GM12865 (cell line): ENCODE results near the gene ASPM.

Experiments used
- DNase-seq: peaks from one replicate; pipeline ENCODE4 v3.0.0; 2010; ENCODE audit warnings: low read depth
- H3K4me3 ChIP-seq: 2 replicates; pipeline ENCODE4 v1.5.1; 2011; ENCODE audit warnings: mild to moderate bottlenecking, low read depth, low read length, control low read depth
- TF ChIP-seq, protein P1 (sequence below): IDR thresholded peaks from 2 replicates; pipeline ENCODE4 v1.5.1; 2011; ENCODE audit warnings: low read length, control low read depth, low read depth, inconsistent platforms; ENCODE audit not compliant: insufficient read depth; ENCODE audit errors: missing control alignments

Gene ASPM

DNA sequence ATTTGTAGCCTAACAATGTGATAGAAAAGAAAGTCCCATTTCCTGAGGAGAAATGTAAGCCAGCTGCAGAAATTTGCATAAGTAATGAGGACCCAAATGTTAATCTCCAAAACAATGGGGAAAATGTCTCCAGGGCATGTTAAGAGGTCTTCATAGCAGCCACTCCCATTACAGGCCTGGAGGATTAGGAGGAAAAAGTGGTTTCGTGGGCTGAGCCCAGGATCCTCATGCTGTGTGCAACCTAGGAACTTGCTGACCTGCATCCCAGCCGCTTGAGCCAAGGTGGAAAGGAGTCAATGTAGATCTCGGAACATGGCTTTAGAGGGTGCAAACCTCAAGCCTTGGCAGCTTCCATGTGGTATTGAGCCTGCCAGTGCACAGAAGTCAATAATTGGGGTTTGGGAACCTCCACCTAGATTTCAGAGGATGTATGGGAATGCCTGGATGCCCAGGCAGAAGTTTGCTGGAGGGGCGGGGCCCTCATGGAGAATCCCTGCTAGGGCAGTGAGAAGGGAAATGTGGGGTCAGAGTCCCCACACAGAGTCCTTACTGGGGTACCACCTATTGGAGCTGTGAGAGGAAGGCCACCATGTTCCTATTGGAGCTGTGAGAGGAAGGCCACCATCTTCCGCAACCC, 65.2 kb downstream of the ASPM start:
- DNase-seq, result no peak
- TF ChIP-seq, protein P1, sequence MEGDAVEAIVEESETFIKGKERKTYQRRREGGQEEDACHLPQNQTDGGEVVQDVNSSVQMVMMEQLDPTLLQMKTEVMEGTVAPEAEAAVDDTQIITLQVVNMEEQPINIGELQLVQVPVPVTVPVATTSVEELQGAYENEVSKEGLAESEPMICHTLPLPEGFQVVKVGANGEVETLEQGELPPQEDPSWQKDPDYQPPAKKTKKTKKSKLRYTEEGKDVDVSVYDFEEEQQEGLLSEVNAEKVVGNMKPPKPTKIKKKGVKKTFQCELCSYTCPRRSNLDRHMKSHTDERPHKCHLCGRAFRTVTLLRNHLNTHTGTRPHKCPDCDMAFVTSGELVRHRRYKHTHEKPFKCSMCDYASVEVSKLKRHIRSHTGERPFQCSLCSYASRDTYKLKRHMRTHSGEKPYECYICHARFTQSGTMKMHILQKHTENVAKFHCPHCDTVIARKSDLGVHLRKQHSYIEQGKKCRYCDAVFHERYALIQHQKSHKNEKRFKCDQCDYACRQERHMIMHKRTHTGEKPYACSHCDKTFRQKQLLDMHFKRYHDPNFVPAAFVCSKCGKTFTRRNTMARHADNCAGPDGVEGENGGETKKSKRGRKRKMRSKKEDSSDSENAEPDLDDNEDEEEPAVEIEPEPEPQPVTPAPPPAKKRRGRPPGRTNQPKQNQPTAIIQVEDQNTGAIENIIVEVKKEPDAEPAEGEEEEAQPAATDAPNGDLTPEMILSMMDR, result no peak
- no peak overlapping the region for H3K4me3 ChIP-seq

DNA sequence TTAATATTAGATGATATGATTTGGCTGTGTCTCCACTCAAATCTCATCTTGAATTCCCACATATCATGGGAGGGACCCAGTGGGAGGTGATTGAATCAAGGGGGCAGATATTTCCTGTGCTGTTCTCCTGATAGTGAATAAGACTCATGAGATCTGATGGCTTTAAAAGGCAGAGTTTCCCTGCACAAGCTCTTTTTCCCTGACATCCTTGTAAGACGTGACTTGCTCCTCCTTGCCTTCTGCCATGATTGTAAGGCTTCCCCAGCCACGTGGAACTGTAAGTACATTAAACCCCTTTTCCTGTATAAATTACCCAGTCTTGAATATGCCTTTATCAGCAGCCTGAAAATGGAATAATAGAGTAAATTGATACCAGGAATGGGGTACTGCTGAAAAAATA, 66.1 kb downstream of the ASPM start:
- TF ChIP-seq, protein P1, result no peak

DNA sequence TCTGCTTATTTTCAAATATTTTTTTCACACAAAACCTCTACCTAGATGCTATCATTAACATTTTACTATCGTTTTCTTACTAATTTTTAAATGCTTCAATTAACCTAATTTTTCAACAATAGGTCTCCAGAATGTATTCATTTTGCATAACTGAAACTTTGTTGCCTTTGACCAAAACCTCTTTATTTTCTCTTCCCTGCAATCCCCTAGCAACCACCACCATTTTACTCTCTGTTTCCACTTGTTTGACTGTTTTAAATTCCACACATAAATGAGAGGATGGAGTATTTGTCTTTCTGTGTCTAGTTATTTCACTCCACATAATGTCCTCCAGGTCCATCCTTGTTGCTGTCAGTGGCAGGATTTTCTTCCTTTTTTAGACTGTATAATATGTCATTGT, 69.9 kb downstream of the ASPM start:
- TF ChIP-seq, protein P1, result no peak
- no peak for DNase-seq
- no peak overlapping the region for H3K4me3 ChIP-seq

More for the DNA sequence above, 66.1 kb downstream of the ASPM start:
- no peak for DNase-seq
- no peak overlapping the region for H3K4me3 ChIP-seq

DNA sequence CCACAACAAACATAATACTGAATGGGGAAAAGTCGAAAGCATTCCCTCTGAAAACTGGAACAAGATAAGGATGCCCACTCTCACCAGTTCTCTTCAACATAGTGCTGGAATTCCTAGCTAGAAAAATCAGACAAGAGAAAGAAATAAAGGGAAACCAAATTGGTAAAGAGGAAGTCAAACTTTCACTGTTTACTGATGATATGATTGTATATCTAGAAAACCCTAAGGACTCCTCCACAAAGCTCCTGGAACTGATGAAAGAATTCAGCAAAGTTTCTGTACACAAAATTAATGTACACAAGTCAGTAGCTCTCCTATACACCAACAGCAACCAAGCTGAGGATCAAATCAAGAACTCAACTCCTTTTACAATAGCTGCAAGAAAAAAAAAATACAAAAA, 72.5 kb downstream of the ASPM start:
- TF ChIP-seq, protein P1, result no peak

DNA sequence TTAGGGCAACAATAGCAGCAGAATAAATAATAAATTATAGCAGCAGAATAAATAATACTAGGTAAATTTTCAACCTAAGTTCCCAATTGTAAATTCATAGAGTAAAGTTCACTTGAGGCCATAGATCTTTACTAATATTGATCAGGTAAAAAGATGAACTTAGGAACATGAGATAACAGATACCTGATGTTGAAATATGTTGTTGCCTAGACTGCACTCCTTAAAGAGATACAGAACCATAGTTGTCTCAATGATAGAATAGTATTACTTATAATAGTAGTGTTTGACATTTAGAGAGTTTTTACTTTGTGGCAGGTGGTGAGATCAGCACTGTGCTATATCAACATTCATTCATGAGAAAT, 79.0 kb downstream of the ASPM start:
- no peak for DNase-seq
- no peak overlapping the region for H3K4me3 ChIP-seq
- TF ChIP-seq, protein P1, result no peak

More for the DNA sequence above, 72.5 kb downstream of the ASPM start:
- H3K4me3 ChIP-seq, result no peak overlapping the region
- DNase-seq, result no peak

DNA sequence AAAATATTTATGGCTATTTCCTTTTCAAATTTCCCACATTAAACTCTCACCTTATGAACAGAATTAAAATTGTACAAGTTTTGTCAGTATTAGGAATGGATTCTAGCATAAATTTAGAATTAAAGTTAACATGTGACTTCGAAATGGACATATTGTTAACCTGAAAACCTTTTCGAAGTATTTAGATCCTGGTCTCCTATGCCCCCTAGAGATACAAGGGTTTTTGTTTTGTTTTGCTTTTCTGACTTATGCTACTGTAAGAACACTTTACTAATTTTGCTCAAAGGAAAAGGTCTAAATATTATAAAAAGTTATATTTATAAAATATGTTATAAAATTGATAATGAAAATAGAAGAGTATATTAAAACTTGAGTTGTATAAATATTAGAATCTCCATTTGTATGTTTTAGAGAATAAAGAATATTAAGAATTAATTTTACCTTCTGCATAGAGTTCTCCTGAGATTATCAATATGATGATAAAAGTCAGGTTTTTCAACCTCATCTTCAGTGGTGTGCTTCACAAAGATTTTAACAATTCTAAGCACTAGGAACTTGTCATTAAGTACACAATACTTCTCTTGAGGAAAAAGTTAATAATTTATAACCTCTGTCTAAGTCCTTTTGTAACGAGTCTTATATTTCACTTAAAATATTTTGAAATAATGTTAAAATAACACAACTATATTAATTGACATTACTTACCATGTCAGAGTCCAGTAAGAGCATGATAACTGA, 79.6 kb downstream of the ASPM start, which contains the start of gene F13B:
TSS of gene F13B (minus strand) at position 542 of the 738 bp plus-strand sequence. CDS start at position 505, 37 bp downstream.
- no peak within 1 kb of the TSS for H3K4me3 ChIP-seq
- TF ChIP-seq, protein P1, result no peak
- DNase-seq, result no peak
